HCT116 (cell line): Measurements from ENCODE around the gene EIF3A. TPM values are rescaled to one million over a fixed set of nuclear protein-coding genes. Genes with fewer than 3 reads are reported as not detected.

Experiments used
- ATAC-seq: fragments of 200-7000 bp; cut with Tn5 transposase; 2 replicates; pipeline ENCODE4 v1.9.1; 2020; ENCODE audit warnings: mild to moderate bottlenecking, moderate library complexity
- BruUV-seq: library from RNA; stranded (reverse); fragments of 400-500 nt; replicated peaks from 2 replicates; lab custom pipeline; 2021; lab: Mats Ljungman, UMichigan
- CTCF ChIA-PET: fragments of 300-600 bp; sonication (Branson Sonifier 250); formaldehyde crosslinking; loops from one replicate; lab custom pipeline; 2021; ENCODE audit warnings: antibody characterized with exemption; lab: Charles Lee
- POLR2A ChIA-PET: fragments of 300-600, 350-600 bp; sonication (Branson Sonifier 250); formaldehyde crosslinking; loops from one replicate; lab custom pipeline; 2021; ENCODE audit warnings: antibody characterized with exemption; lab: Charles Lee
- RAD21 ChIA-PET, 2 experiments: fragments of 300-600 bp; sonication (Branson Sonifier 250); formaldehyde crosslinking; loops; one replicate each; lab custom pipeline; 2023; ENCODE audit warnings: low total read pairs in 2 of 2; ENCODE audit not compliant: uncharacterized antibody in 2 of 2, unreplicated experiment in 2 of 2, low non-redundant PET in 1 of 2; lab: Charles Lee
- DNase-seq: peaks from one replicate; pipeline ENCODE4 v3.0.0-alpha.2; 2010; ENCODE audit warnings: low read depth, low spot score
- H2AFZ ChIP-seq: fragments of 200-600 bp; shearing (Covaris generic), sonication (generic); 2 replicates; pipeline ENCODE4 v1.6.1; 2017; ENCODE audit warnings: low read depth, mixed run types, mixed read lengths, antibody characterized with exemption, low read length; ENCODE audit not compliant: poor library complexity, severe bottlenecking
- H3K27ac ChIP-seq: 2 replicates; pipeline ENCODE4 v1.5.1; 2012; ENCODE audit warnings: low read depth, low read length
- H3K27me3 ChIP-seq: fragments of 200-600 bp; sonication (generic); 2 replicates; pipeline ENCODE4 v1.6.1; 2016; ENCODE audit warnings: mixed run types, low read length, mixed read lengths; ENCODE audit not compliant: insufficient read depth
- H3K36me3 ChIP-seq, 2 experiments: fragments of 200-500 bp in 1 of 2; fragments of 200-600 bp in 1 of 2; sonication (Bioruptor generic) in 1 of 2; sonication (generic) in 1 of 2; 2 replicates each; pipeline versions ENCODE4 v1.5.1 to v1.6.1; 2014 to 2016; ENCODE audit warnings: low read length in 2 of 2, inconsistent platforms in 1 of 2, mixed read lengths in 1 of 2, mixed run types in 1 of 2; ENCODE audit not compliant: insufficient read depth in 2 of 2, control insufficient read depth in 1 of 2
- H3K4me1 ChIP-seq, 2 experiments: fragments of 200-600 bp in 1 of 2; sonication (generic) in 1 of 2; 2 replicates each; pipeline versions ENCODE4 v1.5.1 to v1.6.1; 2012 to 2017; ENCODE audit warnings: low read length in 2 of 2, inconsistent platforms in 1 of 2, mild to moderate bottlenecking in 1 of 2, mixed read lengths in 1 of 2, mixed run types in 1 of 2, moderate library complexity in 1 of 2; ENCODE audit not compliant: insufficient read depth in 2 of 2, control insufficient read depth in 1 of 2
- H3K4me2 ChIP-seq: fragments of 200-600 bp; sonication (generic); 2 replicates; pipeline ENCODE4 v1.6.1; 2017; ENCODE audit warnings: mixed run types, low read length, mixed read lengths
- H3K4me3 ChIP-seq, 2 experiments: fragments of 200-600 bp in 1 of 2; sonication (generic) in 1 of 2; replicated peaks in 1 of 2; 2 replicates each; pipeline ENCODE4 v1.5.1; 2011 to 2016; ENCODE audit warnings: low read length in 2 of 2, control low read depth in 1 of 2, low read depth in 1 of 2, mild to moderate bottlenecking in 1 of 2, mixed read lengths in 1 of 2, mixed run types in 1 of 2
- H3K79me2 ChIP-seq: fragments of 200-600 bp; sonication (generic); 2 replicates; pipeline ENCODE4 v1.6.1; 2017; ENCODE audit warnings: mild to moderate bottlenecking, mixed run types, low read length, moderate library complexity, mixed read lengths; ENCODE audit not compliant: insufficient read depth
- H3K9ac ChIP-seq: fragments of 200-600 bp; sonication (generic); 2 replicates; pipeline ENCODE4 v1.6.1; 2016; ENCODE audit warnings: low read length, mixed read lengths
- H3K9me2 ChIP-seq: fragments of 200-600 bp; sonication (generic), shearing (Covaris generic); 2 replicates; pipeline ENCODE4 v1.6.1; 2017; ENCODE audit warnings: mixed run types, mild to moderate bottlenecking, moderate library complexity; ENCODE audit not compliant: insufficient read depth
- H3K9me3 ChIP-seq, 2 experiments: fragments of 200-500 bp in 1 of 2; fragments of 200-600 bp in 1 of 2; sonication (Bioruptor generic) in 1 of 2; sonication (generic) in 1 of 2; 2 replicates each; pipeline ENCODE4 v1.6.1; 2014 to 2017; ENCODE audit warnings: low read length in 2 of 2, mixed read lengths in 2 of 2, inconsistent platforms in 1 of 2, low read depth in 1 of 2, mild to moderate bottlenecking in 1 of 2, mixed run types in 1 of 2, moderate library complexity in 1 of 2; ENCODE audit not compliant: control insufficient read depth in 1 of 2, insufficient read depth in 1 of 2
- H4K20me1 ChIP-seq: fragments of 200-600 bp; sonication (generic), shearing (Covaris generic); 2 replicates; pipeline ENCODE4 v1.6.1; 2017; ENCODE audit warnings: mixed run types, mild to moderate bottlenecking, moderate library complexity; ENCODE audit not compliant: insufficient read depth
- CBX3 ChIP-seq: IDR thresholded peaks from 2 replicates; pipeline ENCODE4 v1.6.1; 2012; ENCODE audit warnings: low read depth
- EZH2 ChIP-seq: fragments of 200-600 bp; sonication (generic); IDR thresholded peaks from 2 replicates; pipeline ENCODE4 v1.6.1; 2017; ENCODE audit warnings: antibody characterized with exemption, mixed run types
- JUND ChIP-seq: IDR thresholded peaks from 2 replicates; pipeline ENCODE4 v1.6.1; 2012
- POLR2A ChIP-seq: IDR thresholded peaks from 2 replicates; pipeline ENCODE4 v1.7.0; 2011; ENCODE audit warnings: borderline replicate concordance; ENCODE audit not compliant: insufficient read depth, insufficient read length; ENCODE audit errors: extremely low read depth
- SIN3A ChIP-seq: IDR thresholded peaks from 2 replicates; pipeline ENCODE4 v1.6.1; 2012; ENCODE audit warnings: low read depth
- SRF ChIP-seq: IDR thresholded peaks from 2 replicates; pipeline ENCODE4 v1.6.1; 2012; ENCODE audit warnings: low read depth
- YY1 ChIP-seq: IDR thresholded peaks from 2 replicates; pipeline ENCODE4 v1.6.1; 2011; ENCODE audit warnings: low read length, low read depth, moderate library complexity, mild to moderate bottlenecking; ENCODE audit not compliant: insufficient replicate concordance; ENCODE audit errors: extremely low read depth
- ZFX ChIP-seq: fragments of 450-650 bp; IDR thresholded peaks from 2 replicates; pipeline ENCODE4 v1.6.1; 2017
- intact Hi-C: fragments of 100-400 bp; cut with micrococcal nuclease; formaldehyde crosslinking; loops from 2 replicates; pipeline ENCODE4 v1.10.0; 2022
- total RNA-seq: library from RNA; stranded (reverse); gene quantifications from one replicate; pipeline ENCODE4 v1.2.1, GENCODE V29; 2021; ENCODE audit not compliant: unreplicated experiment
- TF ChIP-seq, protein P1 (sequence below): IDR thresholded peaks from 2 replicates; pipeline ENCODE4 v1.6.1; 2011; ENCODE audit warnings: mild to moderate bottlenecking, low read length, moderate library complexity; ENCODE audit not compliant: insufficient replicate concordance; ENCODE audit errors: extremely low read depth
- TF ChIP-seq, protein P2 (sequence below): IDR thresholded peaks from 2 replicates; pipeline ENCODE4 v1.6.1; 2012

The EIF3A gene
- total RNA-seq, 1 experiment from 2014 or later, result 271 TPM

DNA sequence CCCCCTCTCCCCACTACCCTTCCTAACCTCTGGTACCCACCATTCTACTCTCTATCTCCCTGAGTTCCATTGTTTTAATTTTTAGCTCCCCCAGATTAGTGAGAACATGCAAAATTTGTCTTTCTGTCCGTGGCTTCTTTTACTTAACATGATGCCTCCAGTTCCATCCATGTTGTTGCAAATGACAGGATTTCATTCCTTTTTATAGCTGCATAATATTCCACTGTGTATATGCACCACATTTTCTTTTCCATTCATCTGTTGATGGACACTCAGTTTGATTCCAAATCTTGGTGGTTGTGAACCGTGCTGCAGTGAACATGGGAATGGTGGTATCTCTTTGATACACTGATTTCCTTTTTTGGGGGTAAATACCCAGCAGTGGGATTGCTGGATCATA is 45.3 kb upstream of the EIF3A start:
- Histone ChIP-seq H3K4me2 (no peak overlapping the region), H2AFZ (no peak overlapping the region), H3K27me3 (no peaks in the 10 kb centered on the region), H3K36me3 (peaks cover 13 to 23% of the 10 kb centered on the region in 2 experiments), H3K4me3 (no peak overlapping the region), H4K20me1 (no peaks in the 10 kb centered on the region), H3K79me2 (no peaks in the 10 kb centered on the region), H3K9ac (no peak overlapping the region), H3K9me3 (no peaks in the 10 kb centered on the region), H3K27ac (no peak overlapping the region), H3K9me2 (no peaks in the 10 kb centered on the region), H3K4me1 (no peaks in the 10 kb centered on the region; a peak in 1 of 4 replicates)
- DNase-seq (no peak), ATAC-seq (no peak)
- RAD21 ChIA-PET, result no interaction called here
- CTCF ChIA-PET, result no interaction called here
- POLR2A ChIA-PET, result interaction anchor here (0.7 kb wide), 1 partner anchor 72 kb away, joined by 3 read pairs; no protein-coding TSS in a partner anchor
- intact Hi-C loops, result no loop called here
- TF ChIP-seq SRF (no peak), JUND (no peak), SIN3A (no peak), POLR2A (no peak), EZH2 (no peak), CBX3 (no peak), ZFX (no peak), YY1 (no peak)
- TF ChIP-seq, protein P1, sequence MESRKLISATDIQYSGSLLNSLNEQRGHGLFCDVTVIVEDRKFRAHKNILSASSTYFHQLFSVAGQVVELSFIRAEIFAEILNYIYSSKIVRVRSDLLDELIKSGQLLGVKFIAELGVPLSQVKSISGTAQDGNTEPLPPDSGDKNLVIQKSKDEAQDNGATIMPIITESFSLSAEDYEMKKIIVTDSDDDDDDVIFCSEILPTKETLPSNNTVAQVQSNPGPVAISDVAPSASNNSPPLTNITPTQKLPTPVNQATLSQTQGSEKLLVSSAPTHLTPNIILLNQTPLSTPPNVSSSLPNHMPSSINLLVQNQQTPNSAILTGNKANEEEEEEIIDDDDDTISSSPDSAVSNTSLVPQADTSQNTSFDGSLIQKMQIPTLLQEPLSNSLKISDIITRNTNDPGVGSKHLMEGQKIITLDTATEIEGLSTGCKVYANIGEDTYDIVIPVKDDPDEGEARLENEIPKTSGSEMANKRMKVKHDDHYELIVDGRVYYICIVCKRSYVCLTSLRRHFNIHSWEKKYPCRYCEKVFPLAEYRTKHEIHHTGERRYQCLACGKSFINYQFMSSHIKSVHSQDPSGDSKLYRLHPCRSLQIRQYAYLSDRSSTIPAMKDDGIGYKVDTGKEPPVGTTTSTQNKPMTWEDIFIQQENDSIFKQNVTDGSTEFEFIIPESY, result no peak
- TF ChIP-seq, protein P2, sequence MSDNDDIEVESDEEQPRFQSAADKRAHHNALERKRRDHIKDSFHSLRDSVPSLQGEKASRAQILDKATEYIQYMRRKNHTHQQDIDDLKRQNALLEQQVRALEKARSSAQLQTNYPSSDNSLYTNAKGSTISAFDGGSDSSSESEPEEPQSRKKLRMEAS, result no peak
- BruUV-seq, result no TSS peak
